GM12875 (cell line): Measurements from ENCODE around the gene PAK6.

Experiments
- H3K4me3 ChIP-seq: one replicate; pipeline ENCODE4 v1.5.1; 2011; ENCODE audit warnings: low read depth, low read length, control low read depth
- TF ChIP-seq, protein P1 (sequence below): IDR thresholded peaks from 2 replicates; pipeline ENCODE4 v1.5.1; 2011; ENCODE audit warnings: low read depth, mild to moderate bottlenecking, control low read depth, inconsistent platforms, low read length, moderate library complexity, borderline replicate concordance; ENCODE audit not compliant: insufficient read depth

The PAK6 gene

DNA sequence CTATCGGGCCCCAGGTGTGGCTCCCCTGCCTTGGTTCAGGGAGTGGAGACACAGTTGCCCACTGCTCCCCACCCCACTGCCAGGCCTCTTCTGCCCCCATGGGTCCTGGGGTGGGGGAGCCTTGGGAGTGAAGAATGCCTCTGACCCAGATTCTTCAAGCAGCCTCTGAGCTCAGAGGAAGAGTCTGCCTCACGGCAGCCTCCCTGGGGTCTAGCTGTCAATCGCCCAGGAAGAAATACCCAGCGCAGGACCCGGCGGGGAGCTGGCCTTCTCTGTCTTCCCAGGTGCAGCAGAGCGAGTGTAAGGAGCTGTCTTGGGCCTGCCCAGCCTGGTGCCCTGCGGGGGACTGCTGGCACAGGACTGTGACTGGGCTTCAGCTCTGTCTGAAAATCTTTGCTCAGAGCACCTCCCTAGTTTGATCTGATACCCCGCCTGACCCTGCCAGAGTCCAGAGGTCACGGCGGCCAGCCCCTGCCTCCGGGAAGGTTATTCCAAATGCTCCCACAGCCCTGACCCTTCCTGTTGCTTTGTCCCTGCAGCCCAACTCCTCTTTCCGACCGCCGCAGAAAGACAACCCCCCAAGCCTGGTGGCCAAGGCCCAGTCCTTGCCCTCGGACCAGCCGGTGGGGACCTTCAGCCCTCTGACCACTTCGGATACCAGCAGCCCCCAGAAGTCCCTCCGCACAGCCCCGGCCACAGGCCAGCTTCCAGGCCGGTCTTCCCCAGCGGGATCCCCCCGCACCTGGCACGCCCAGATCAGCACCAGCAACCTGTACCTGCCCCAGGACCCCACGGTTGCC, 33.0 kb downstream of the PAK6 start:
- TF ChIP-seq, protein P1, sequence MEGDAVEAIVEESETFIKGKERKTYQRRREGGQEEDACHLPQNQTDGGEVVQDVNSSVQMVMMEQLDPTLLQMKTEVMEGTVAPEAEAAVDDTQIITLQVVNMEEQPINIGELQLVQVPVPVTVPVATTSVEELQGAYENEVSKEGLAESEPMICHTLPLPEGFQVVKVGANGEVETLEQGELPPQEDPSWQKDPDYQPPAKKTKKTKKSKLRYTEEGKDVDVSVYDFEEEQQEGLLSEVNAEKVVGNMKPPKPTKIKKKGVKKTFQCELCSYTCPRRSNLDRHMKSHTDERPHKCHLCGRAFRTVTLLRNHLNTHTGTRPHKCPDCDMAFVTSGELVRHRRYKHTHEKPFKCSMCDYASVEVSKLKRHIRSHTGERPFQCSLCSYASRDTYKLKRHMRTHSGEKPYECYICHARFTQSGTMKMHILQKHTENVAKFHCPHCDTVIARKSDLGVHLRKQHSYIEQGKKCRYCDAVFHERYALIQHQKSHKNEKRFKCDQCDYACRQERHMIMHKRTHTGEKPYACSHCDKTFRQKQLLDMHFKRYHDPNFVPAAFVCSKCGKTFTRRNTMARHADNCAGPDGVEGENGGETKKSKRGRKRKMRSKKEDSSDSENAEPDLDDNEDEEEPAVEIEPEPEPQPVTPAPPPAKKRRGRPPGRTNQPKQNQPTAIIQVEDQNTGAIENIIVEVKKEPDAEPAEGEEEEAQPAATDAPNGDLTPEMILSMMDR, result no peak
- no peak overlapping the region for H3K4me3 ChIP-seq

DNA sequence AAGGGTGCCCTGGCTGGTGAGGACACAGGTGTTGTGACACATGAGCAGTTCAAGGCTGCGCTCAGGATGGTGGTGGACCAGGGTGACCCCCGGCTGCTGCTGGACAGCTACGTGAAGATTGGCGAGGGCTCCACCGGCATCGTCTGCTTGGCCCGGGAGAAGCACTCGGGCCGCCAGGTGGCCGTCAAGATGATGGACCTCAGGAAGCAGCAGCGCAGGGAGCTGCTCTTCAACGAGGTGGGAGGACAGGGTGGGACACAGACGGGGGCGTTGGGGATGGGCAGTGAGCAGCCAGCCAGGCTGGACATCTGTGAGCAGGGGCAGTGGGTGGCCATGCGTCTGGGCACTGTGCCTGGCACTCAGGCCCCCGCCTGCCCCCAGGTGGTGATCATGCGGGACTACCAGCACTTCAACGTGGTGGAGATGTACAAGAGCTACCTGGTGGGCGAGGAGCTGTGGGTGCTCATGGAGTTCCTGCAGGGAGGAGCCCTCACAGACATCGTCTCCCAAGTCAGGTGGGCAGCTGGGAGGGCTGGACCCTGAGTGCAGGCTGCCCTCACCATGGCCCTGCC, 33.7 kb downstream of the PAK6 start:
- no peak overlapping the region for H3K4me3 ChIP-seq
- TF ChIP-seq, protein P1, result peak; percentile 24; the same call in 1 of the 2 replicates

DNA sequence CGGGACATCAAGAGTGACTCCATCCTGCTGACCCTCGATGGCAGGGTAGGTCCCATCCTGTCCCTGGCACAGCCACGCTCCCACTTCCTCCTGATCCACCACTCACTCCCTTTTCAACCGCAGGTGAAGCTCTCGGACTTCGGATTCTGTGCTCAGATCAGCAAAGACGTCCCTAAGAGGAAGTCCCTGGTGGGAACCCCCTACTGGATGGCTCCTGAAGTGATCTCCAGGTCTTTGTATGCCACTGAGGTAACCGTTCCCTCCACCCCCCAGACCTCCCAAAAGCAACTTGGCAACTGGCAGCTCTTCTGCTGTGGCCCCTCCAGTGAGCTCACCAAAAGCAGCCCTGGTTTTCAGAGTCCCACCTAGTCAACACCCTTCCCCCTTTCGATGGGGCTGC, 34.6 kb downstream of the PAK6 start:
- no peak overlapping the region for H3K4me3 ChIP-seq
- TF ChIP-seq, protein P1, result no peak

DNA sequence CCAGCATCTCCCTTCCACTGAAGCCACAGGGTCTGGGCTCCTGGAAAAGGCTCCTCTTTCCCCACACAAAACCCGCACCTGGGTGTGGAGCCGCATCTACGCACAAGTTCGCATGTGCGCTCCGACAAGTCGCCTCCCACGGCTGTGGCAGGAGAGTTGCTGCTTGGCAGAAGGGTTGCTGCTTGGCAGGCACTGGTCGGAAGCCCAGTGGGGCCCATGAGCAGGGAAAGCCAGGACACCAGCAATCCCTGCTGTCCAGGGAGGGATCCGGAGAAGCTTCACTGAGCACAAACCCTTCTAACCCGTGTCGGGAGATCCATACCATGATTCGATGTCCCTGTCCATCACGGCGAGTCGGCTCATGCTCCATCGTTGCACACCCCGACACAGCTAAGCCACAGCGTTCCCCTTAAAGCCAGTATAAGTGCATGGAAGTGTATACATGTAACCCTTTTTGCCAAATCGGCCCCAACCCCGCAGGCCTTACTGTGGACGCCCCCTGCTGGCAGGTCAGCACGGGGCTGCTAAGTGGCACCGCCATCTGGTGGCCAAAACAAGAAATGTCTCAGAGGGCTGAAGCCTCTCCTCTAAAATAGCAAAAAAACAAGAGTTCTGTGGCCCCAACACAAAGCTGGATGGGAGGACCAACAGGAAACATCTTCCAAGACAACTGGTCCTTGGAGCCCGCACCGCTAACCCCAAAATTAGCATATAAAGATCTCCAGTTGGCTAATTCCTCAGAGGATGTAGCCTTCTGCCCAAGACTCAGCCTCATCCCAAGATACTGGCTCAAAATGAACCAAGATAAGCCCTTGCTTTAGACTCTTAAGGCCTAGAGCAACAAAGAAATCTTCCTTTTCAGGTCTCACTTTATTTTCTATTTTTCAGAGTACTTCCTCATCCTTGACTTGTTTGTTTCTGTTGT, 35.7 kb downstream of the PAK6 start:
- TF ChIP-seq, protein P1, result peak; percentile 100

DNA sequence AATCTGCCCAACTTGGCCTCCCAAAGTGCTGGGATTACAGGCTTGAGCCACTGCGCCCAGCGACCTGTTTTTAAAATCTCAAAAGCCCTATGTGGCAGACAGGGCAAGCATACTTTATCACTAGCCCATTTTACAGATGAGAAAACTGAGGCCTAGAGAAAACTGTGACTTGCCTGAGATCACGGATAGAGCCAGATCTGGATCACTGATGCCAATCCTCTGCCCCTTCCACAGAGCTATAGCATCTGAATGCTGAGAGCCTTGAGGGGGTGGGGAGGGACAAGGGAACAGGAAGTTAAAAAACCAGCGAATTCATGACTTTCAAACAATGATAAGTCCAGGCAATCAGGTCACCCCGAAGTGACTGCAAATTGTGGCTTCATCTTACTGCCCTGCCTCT, 36.7 kb downstream of the PAK6 start:
- H3K4me3 ChIP-seq, result no peak overlapping the region
- TF ChIP-seq, protein P1, result no peak

More for the DNA sequence above, 35.7 kb downstream of the PAK6 start:
- no peak overlapping the region for H3K4me3 ChIP-seq

DNA sequence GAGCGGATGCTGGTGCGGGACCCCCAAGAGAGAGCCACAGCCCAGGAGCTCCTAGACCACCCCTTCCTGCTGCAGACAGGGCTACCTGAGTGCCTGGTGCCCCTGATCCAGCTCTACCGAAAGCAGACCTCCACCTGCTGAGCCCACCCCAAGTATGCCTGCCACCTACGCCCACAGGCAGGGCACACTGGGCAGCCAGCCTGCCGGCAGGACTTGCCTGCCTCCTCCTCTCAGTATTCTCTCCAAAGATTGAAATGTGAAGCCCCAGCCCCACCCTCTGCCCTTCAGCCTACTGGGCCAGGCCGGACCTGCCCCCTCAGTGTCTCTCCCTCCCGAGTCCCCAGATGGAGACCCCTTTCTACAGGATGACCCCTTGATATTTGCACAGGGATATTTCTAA, 37.1 kb downstream of the PAK6 start:
- TF ChIP-seq, protein P1, result no peak
- no peak overlapping the region for H3K4me3 ChIP-seq
